Transverse colon (tissue), 4 donors: Measurements from ENCODE around the gene CLIP3. TPM values are rescaled to one million over a fixed set of nuclear protein-coding genes. Genes with fewer than 3 reads are reported as not detected.

Experiments used
- DNase-seq: peaks from one replicate; pipeline ENCODE4 v3.0.0-alpha.2; 2019
- H3K27ac ChIP-seq, 4 donors: fragments of 200-600 bp; sonication (generic); 2 replicates each; pipeline ENCODE4 v1.5.1; 2016 to 2018; ENCODE audit warnings: inconsistent platforms in 4 of 4
- H3K27me3 ChIP-seq: fragments of 200-600 bp; sonication (generic); 2 replicates; pipeline ENCODE4 v1.5.1; 2017; ENCODE audit warnings: inconsistent platforms
- H3K36me3 ChIP-seq, 4 donors: fragments of 200-600 bp; sonication (generic); 2 replicates each; pipeline ENCODE4 v1.5.1; 2017 to 2019; ENCODE audit warnings: inconsistent platforms in 4 of 4
- H3K4me1 ChIP-seq, 4 donors: fragments of 200-600 bp; sonication (generic); 2 replicates each; pipeline ENCODE4 v1.5.1; 2017 to 2020; ENCODE audit warnings: inconsistent platforms in 4 of 4
- H3K4me3 ChIP-seq, 4 donors: fragments of 200-600 bp; sonication (generic); 1 replicate in 1 of 4; 2 replicates in 3 of 4; pipeline versions ENCODE4 v1.5.1 to v1.6.1; 2017 to 2019; ENCODE audit warnings: inconsistent platforms in 4 of 4
- H3K9me3 ChIP-seq, 2 donors: fragments of 200-600 bp; sonication (generic); 2 replicates each; pipeline ENCODE4 v1.5.1; 2017 to 2019; ENCODE audit warnings: inconsistent platforms in 2 of 2
- EP300 ChIP-seq: sonication (generic); formaldehyde crosslinking; IDR thresholded peaks from one replicate; pipeline ENCODE4 v1.6.1; 2017; ENCODE audit warnings: antibody characterized with exemption, low read depth
- POLR2A ChIP-seq: fragments of 450-650 bp; IDR thresholded peaks from one replicate; pipeline ENCODE4 v1.6.1; 2016; ENCODE audit warnings: antibody characterized with exemption, mild to moderate bottlenecking, moderate library complexity
- POLR2AphosphoS5 ChIP-seq, 3 donors: sonication (generic); formaldehyde crosslinking; IDR thresholded peaks; one replicate each; pipeline ENCODE4 v1.6.1; 2016; ENCODE audit warnings: antibody characterized with exemption in 3 of 3
- WGBS, 2 donors: methylation state at CpG; one replicate each; pipeline ENCODE4 v1.1.5; 2018; ENCODE audit warnings: low coverage in 1 of 2; 5-methylcytosine and 5-hydroxymethylcytosine counted together
- in situ Hi-C, 4 donors: fragments of 200-750 bp; cut with MboI; loops; one replicate each; pipeline versions ENCODE4 v1.15.0 to v1.15.1; 2017; ENCODE audit warnings: low sequenced_read_pairs in 3 of 4, low pct_ligation_motif_present in 1 of 4, low pct_unique_long_range_greater_than_20kb in 1 of 4
- intact Hi-C: fragments of 100-400 bp; cut with DNase I; formaldehyde crosslinking; loops from one replicate; pipeline ENCODE4 v1.15.1; 2023; ENCODE audit warnings: low total_unique reads
- total RNA-seq, 4 donors: library from RNA; depleted of rRNA; stranded (reverse); fragments of >200 nt; gene quantifications; one replicate each; pipeline ENCODE4 v1.1.0, GENCODE V29; 2016
- TF ChIP-seq, protein P1 (sequence below), 5 experiments: fragments of 200-600 bp in 3 of 5; fragments of 450-650 bp in 2 of 5; sonication (generic) in 3 of 5; IDR thresholded peaks; 1 replicate in 2 of 5; 2 replicates in 3 of 5; pipeline ENCODE4 v1.5.1; 2016 to 2017; ENCODE audit warnings: antibody characterized with exemption in 5 of 5, inconsistent platforms in 3 of 5, mild to moderate bottlenecking in 2 of 5, moderate library complexity in 1 of 5

The CLIP3 gene
- total RNA-seq, 4 donors from 2014 or later = 7.0 to 37.6 (median 23.5) TPM

DNA sequence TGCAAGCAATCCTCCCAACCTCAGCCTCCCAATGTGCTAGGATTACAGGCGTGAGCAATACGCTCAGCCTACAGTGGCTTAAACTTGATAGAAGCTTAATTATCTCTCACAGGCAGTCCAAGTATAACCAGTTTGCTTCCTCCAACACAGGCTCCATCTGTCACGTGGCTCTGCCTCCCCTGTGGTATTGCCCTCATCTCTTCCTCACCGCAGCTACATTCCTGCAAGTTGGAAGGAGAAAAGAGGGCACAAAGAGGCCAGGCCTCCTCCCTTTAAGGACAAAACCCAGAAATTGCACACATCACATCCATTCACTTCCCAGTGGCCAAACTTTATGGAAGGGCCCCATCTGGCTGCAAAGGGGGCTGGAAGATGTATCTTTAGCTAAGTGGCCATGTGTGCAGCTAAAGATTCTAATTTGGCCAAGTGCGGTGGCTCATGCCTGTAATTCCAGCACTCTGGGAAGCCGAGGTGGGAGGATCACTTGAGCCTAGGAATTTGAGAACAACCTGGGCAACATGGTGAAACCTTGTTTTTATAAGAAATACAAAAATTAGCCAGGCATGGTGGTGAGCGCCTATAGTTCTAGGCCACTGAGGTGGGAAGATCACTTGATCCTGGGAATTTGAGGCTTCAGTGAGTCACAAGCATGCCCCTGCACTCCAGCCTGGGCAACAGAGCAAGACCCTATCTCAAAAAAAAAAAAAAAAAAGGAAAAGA is 40.8 kb downstream of the CLIP3 start:
- Histone ChIP-seq H3K27me3 (peaks cover 22% of the 10 kb centered on the region), H3K27ac (no peak overlapping the region), H3K9me3 (no peaks in the 10 kb centered on the region), H3K36me3 (no peaks in the 10 kb centered on the region), H3K4me3 (no peak overlapping the region), H3K4me1 (peaks cover 13 to 30% (median 24%) of the 10 kb centered on the region in 4 donors)
- WGBS, 2 donors = 80 to 82% methylated on average over 2 to 7 of the region's 7 CpGs
- TF ChIP-seq POLR2AphosphoS5 (IDR thresholded peaks at IDR 0.05) (no peak), POLR2A (no peak), EP300 (no peak)
- TF ChIP-seq, protein P1, sequence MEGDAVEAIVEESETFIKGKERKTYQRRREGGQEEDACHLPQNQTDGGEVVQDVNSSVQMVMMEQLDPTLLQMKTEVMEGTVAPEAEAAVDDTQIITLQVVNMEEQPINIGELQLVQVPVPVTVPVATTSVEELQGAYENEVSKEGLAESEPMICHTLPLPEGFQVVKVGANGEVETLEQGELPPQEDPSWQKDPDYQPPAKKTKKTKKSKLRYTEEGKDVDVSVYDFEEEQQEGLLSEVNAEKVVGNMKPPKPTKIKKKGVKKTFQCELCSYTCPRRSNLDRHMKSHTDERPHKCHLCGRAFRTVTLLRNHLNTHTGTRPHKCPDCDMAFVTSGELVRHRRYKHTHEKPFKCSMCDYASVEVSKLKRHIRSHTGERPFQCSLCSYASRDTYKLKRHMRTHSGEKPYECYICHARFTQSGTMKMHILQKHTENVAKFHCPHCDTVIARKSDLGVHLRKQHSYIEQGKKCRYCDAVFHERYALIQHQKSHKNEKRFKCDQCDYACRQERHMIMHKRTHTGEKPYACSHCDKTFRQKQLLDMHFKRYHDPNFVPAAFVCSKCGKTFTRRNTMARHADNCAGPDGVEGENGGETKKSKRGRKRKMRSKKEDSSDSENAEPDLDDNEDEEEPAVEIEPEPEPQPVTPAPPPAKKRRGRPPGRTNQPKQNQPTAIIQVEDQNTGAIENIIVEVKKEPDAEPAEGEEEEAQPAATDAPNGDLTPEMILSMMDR (IDR thresholded peaks at IDR 0.05) = no peak
- in situ Hi-C loops (no loop called here), intact Hi-C loops (no loop called here)
- no peak for DNase-seq

DNA sequence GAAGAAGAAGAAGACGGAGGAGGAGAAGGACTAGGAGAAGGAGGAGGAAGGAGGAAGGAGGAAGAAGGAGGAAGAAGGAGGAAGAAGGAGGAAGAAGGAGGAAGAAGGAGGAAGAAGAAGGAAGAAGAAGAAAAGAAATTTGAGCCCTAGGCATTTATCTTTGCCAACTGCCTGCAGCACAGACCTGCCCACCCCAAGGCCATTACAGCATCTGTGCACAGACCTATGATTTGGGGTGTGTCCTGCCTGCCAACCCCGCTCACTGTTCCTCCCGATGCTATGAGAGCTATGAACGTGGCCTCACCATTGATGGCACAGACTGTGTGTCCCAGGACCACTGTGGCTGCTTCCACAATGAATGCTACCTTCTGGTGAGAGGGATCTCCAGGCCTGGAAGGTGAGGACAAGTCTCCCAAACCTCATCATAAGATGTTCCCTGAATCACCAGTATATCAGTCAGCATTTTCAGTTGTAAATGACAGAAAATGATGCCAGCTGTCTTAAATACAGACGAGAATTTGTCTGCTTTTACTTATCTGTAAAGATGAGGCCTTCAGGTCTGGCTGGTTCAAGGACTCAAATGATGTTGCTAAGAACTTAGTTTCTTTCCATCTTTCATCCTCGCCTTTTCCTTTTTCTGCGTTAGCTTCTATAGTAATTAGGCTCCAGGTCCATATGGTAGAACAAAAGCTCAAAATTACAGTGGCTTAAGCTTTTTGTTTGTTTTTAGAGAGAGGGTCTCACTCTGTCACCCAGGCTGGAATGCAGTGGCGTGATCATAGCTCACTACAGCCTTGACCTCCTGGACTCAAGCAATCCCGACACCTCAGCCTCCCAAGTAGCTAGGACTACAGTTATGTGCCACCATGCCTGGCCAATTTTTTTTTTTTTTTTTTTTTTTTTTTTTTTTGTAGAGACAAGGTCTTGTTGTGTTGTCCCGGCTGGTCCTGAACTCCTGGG is 41.6 kb downstream of the CLIP3 start:
- TF ChIP-seq EP300 = no peak
- TF ChIP-seq, protein P1 (IDR thresholded peaks at IDR 0.05) = no peak
- TF ChIP-seq POLR2AphosphoS5 (IDR thresholded peaks at IDR 0.05) = no peak
- no peak for TF ChIP-seq POLR2A
- no peak overlapping the region for H3K27ac ChIP-seq
- in situ Hi-C loops = no loop called here
- no peaks in the 10 kb centered on the region for H3K9me3 ChIP-seq
- H3K4me3 ChIP-seq = no peak overlapping the region
- peaks cover 30% of the 10 kb centered on the region for H3K27me3 ChIP-seq
- H3K36me3 ChIP-seq = no peaks in the 10 kb centered on the region
- 79 to 83% methylated on average over 4 to 10 of the region's 10 CpGs for WGBS, 2 donors
- no peak for DNase-seq
- peaks cover 5 to 25% (median 20%) of the 10 kb centered on the region in 4 donors for H3K4me1 ChIP-seq
- intact Hi-C loops = no loop called here

DNA sequence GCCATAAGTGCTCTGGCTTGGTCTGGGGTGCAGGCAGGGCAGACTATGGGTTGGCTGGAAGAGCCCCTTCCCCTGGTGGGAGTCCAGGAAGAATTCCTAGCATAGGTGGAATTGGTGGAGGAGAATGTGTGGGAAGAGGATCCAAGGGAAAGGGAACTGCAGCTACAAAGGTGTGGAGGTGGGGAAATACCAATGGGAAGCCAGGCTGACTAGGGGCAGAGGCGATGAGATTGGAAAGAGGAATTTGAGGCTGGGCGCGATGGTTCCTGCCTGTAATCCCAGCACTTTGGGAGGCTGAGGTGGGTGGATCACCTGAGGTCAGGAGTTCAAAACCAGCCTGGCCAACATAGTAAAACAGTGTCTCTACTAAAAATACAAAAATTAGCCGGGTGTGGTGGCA is 42.5 kb downstream of the CLIP3 start:
- intact Hi-C loops = no loop called here
- H3K4me3 ChIP-seq = no peak overlapping the region
- WGBS, 2 donors = 95 to 100% methylated on average over 2 to 4 of the region's 4 CpGs
- peaks cover 5 to 19% (median 16%) of the 10 kb centered on the region in 4 donors for H3K4me1 ChIP-seq
- TF ChIP-seq POLR2AphosphoS5 (IDR thresholded peaks at IDR 0.05) (no peak), POLR2A (no peak), EP300 (no peak)
- TF ChIP-seq, protein P1 (IDR thresholded peaks at IDR 0.05) = no peak
- no peaks in the 10 kb centered on the region for H3K9me3 ChIP-seq
- in situ Hi-C loops = no loop called here
- DNase-seq = no peak
- no peaks in the 10 kb centered on the region for H3K36me3 ChIP-seq
- no peak overlapping the region for H3K27ac ChIP-seq
- peaks cover 38% of the 10 kb centered on the region for H3K27me3 ChIP-seq

DNA sequence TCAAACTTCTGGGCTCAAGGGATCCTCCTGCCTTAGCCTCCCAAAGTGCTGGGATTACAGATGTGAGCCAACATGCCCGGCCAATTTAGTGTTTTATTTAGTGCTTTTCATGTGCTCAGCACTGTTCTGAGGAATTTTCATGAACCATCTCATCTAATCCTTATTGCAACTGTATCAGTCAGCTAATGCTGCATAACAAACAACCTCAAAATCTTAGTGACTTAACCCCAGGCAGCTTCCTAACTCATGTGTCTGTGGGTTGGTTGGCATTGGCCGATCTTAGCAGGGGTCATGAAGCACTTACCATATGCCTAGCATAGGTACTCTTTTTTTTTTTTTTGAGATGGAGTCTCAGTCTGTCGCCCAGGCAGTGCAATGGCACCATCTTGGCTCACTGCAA is 43.8 kb downstream of the CLIP3 start:
- in situ Hi-C loops = no loop called here
- H3K36me3 ChIP-seq = no peaks in the 10 kb centered on the region
- TF ChIP-seq POLR2A = no peak
- intact Hi-C loops = no loop called here
- H3K9me3 ChIP-seq = no peaks in the 10 kb centered on the region
- H3K4me1 ChIP-seq = peaks cover 0 to 12% (median 10%) of the 10 kb centered on the region in 4 donors
- H3K4me3 ChIP-seq = no peak overlapping the region
- 94% methylated on average over 2 to 3 of the region's 3 CpGs for WGBS, 2 donors
- H3K27ac ChIP-seq = no peak overlapping the region
- no peak for DNase-seq
- peaks cover 38% of the 10 kb centered on the region for H3K27me3 ChIP-seq
